ENCODE measurements around the gene PPIB.
"Not testable (repeated sequence)": the region's sequence is repeated elsewhere in the genome, so short reads cannot be mapped to it uniquely, and the experiment has no call there.

Gene PPIB

GRCh38 chr15:64137226-64137833 lies 25.5 kb downstream of the PPIB start:
- no peak for DNase-seq

- DNase-seq: no peak
Measured at GRCh38 chr15:64136347-64136746, 26.5 kb downstream of the PPIB start.

- DNase-seq: no peak
Measured at GRCh38 chr15:64134345-64134829, 28.4 kb downstream of the PPIB start.

GRCh38 chr15:64133623-64134344 lies 29.0 kb downstream of the PPIB start:
- no peak for DNase-seq

- DNase-seq: no peak
Measured at GRCh38 chr15:64132217-64132616, 30.6 kb downstream of the PPIB start.

- no peak for DNase-seq
Measured at GRCh38 chr15:64131547-64131946, 31.3 kb downstream of the PPIB start.

GRCh38 chr15:64130159-64130558 lies 32.7 kb downstream of the PPIB start:
- no peak for DNase-seq

GRCh38 chr15:64127521-64128270 lies 35.1 kb downstream of the PPIB start:
- DNase-seq: no peak

- no peak for DNase-seq
Measured at GRCh38 chr15:64125978-64126377, 36.8 kb downstream of the PPIB start.

- DNase-seq: no peak
Measured at GRCh38 chr15:64122936-64123351, 39.9 kb downstream of the PPIB start.

GRCh38 chr15:64122444-64122843 lies 40.4 kb downstream of the PPIB start:
- DNase-seq: no peak

GRCh38 chr15:64121614-64122013 lies 41.2 kb downstream of the PPIB start:
- DNase-seq: no peak

- not testable (repeated sequence) for DNase-seq
Measured at GRCh38 chr15:64120322-64120721, 42.5 kb downstream of the PPIB start.

- DNase-seq: no peak
Measured at GRCh38 chr15:64117759-64118487, 44.9 kb downstream of the PPIB start.

GRCh38 chr15:64112904-64113303 lies 49.9 kb downstream of the PPIB start:
- DNase-seq: no peak

GRCh38 chr15:64112073-64112772 lies 50.6 kb downstream of the PPIB start:
- DNase-seq: no peak

GRCh38 chr15:64111679-64112050 lies 51.2 kb downstream of the PPIB start:
- no peak for DNase-seq

- no peak for DNase-seq
Measured at GRCh38 chr15:64110950-64111678, 51.7 kb downstream of the PPIB start.

- DNase-seq: not testable (repeated sequence)
Measured at GRCh38 chr15:64110108-64110701, 52.6 kb downstream of the PPIB start.

GRCh38 chr15:64107337-64107736 lies 55.5 kb downstream of the PPIB start:
- no peak for DNase-seq
